D721Med (cell line): Measurements from ENCODE around the gene PTPRT.

ENCODE experiments used
- DNase-seq: peaks from one replicate; pipeline ENCODE4 v3.0.0; 2011; ENCODE audit warnings: low spot score; ENCODE audit not compliant: insufficient read length
- FAIRE-seq: peaks from 2 replicates; lab custom pipeline; 2011; peaks lifted over from hg19 to GRCh38; lab: Jason Lieb, UNC
- TF ChIP-seq, protein P1 (sequence below): IDR thresholded peaks from 2 replicates; pipeline ENCODE4 v1.5.1; 2012; ENCODE audit warnings: mild to moderate bottlenecking, control low read depth; ENCODE audit not compliant: insufficient read depth; ENCODE audit errors: missing control alignments

PTPRT gene

DNA sequence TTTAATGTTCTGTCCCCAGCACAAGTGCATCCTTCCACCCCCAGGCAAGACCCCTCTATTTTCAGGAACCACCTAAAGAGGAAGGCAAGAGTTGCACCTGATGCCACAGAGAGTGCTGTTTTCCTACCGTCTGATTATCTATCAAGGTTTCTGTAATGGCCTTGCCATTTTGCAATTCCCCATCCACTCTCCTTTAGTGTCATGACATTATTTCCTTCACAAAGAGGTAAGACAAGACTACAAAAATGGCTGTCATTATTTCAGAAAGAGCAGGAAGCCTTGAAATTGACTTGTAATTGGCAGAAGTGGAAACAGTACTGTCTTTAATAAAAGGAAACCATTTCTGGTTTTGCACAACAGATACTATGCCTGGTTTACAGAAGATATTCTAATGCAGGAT, 426.7 kb downstream of the PTPRT start:
- no peak for FAIRE-seq
- no peak for DNase-seq
- TF ChIP-seq, protein P1, sequence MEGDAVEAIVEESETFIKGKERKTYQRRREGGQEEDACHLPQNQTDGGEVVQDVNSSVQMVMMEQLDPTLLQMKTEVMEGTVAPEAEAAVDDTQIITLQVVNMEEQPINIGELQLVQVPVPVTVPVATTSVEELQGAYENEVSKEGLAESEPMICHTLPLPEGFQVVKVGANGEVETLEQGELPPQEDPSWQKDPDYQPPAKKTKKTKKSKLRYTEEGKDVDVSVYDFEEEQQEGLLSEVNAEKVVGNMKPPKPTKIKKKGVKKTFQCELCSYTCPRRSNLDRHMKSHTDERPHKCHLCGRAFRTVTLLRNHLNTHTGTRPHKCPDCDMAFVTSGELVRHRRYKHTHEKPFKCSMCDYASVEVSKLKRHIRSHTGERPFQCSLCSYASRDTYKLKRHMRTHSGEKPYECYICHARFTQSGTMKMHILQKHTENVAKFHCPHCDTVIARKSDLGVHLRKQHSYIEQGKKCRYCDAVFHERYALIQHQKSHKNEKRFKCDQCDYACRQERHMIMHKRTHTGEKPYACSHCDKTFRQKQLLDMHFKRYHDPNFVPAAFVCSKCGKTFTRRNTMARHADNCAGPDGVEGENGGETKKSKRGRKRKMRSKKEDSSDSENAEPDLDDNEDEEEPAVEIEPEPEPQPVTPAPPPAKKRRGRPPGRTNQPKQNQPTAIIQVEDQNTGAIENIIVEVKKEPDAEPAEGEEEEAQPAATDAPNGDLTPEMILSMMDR = no peak

DNA sequence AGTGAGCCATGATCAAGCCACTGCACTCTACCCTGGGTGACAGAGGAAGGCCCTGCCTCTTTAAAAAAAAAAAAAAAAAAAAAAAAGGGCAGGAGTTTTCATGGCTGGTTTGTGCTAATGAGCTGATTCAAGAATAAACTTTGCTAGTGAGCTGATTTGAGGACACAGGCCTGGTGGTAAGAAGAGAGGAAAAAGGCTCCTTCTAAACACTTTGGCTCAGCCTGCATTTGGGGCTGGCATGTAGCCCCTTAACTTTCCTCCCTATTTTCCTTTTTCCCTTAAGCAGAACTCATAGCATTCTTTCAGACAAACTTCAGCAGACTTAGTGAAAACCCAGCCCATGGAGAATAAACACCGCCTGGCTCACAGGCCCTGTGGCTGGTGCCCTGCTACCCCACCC, 432.7 kb downstream of the PTPRT start:
- no peak for DNase-seq
- TF ChIP-seq, protein P1 = no peak
- FAIRE-seq = no peak

DNA sequence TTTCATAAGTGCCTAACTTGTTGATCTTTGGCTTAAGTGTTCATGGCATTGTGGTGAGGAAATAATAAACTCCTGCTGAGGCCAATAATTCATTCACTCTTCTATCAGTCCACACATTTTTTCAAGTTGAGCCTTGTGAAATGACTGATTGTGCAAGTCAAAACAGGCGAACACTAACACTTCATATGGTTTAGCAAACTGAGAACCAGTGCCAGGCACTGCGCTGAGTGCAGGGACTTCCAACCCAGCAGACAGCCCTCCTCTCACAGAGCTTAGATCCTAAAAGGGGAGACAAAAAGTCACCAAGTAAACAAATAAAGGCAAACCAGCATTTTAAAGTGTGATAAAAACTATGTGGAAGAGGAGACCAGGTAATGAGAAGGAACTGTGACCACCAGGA, 435.0 kb downstream of the PTPRT start:
- no peak for DNase-seq
- FAIRE-seq = no peak
- TF ChIP-seq, protein P1 = no peak

DNA sequence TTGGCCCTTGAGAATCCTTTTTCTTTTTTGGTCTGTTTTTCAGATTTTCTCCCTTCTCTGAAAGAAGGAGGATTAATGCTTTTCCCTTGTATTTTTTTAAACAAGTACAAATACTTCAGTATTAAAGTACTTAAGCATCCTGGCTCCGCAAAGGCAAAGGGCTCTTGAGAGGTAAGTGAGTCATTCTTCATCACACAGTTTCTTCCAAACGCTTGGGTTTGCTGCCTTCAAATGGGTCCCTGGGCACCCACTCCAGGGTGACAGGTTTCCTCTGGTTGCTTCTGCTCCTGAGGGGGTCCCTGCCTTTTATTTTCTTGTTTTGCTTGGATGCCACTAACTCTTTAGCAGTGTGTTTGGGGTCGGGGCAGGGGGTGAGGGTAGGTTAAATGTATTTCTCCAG, 437.1 kb downstream of the PTPRT start:
- DNase-seq (no peak), FAIRE-seq (no peak)
- TF ChIP-seq, protein P1 = no peak

- TF ChIP-seq, protein P1 = no peak
- FAIRE-seq (no peak), DNase-seq (no peak)
Observed at GRCh38 chr20:42749556-42749955, 440.1 kb downstream of the PTPRT start.

DNA sequence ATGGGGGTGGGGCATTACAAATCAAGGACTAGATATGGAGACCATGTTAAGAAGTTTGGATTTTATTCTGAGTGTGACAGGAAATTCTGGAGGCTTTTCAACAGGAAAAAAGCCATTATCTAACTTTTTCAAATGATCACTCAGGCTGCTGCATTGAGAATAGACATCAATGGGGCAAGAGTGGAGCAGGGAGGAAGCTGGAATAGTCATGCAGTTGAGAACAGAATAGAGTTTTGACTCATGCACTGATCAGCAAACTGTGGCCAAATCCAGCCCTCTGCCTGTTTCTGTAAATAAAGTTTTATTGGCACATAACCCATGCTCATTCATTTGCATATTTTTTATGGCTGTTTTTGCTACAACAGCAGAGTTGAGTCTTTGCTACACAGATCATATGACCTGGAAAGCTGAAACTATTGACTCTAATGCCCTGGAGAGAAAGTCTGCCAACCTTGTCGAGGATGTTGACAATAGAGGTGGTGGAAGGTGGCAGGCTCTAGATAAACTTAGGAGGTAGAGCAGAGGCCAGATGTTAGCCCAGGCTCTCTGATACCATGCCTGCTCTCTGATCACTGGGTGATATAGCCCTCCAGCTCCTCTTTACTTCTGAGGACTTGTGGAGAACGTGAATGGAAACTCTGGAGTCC, 441.8 kb downstream of the PTPRT start:
- DNase-seq (no peak), FAIRE-seq (no peak)
- TF ChIP-seq, protein P1 = no peak

DNA sequence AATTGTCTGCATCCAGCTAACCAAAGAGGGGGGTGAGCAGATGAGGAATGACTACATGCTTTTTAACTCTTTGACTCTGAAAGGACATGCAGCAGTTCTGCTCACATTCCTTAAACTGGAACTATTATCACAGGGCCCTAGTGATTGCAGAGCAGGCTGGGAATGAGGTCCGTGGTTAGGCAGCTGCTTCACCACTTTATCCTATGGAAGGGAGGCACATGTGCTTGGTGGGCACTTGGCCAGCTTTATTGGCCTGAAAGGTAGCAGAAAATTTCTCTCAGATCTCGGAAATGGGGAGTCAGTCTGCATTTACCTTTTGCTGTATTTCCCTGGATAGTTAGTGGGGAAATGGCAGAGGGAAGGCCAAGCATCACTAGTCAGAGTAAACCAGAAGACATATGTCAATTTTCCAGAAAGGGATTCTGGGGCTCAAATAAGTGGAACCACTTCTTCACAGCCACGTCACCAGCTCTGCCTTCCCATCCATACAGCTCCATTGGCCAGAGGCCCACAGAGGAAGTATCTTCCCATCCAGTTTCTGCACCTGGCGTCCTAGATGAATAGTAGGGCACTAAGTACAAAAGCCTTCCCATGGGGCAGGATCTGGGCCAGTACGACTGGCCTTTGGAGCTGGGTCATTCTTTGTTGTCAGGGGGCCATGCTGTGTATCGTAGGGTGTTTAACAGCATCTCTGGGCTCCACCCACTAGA, 444.8 kb downstream of the PTPRT start:
- DNase-seq = no peak

More for the DNA sequence above, 444.8 kb downstream of the PTPRT start:
- TF ChIP-seq, protein P1 = no peak
- no peak for FAIRE-seq
